HepG2 (cell line): ENCODE results near the gene RORC. TPM values are rescaled to one million over a fixed set of nuclear protein-coding genes. Genes with fewer than 3 reads are reported as not detected.

Experiments
- GLI4 ChIP-seq: sonication (generic); formaldehyde crosslinking; IDR thresholded peaks from 2 replicates; pipeline ENCODE4 v1.5.1; 2020; ENCODE audit warnings: missing genetic modification reagents, mild to moderate bottlenecking, moderate library complexity, borderline replicate concordance
- HMG20A ChIP-seq: IDR thresholded peaks from 2 replicates; pipeline ENCODE4 v1.6.1; 2016; ENCODE audit warnings: borderline replicate concordance
- HNF4A ChIP-seq: sonication (generic); formaldehyde crosslinking; IDR thresholded peaks from 2 replicates; pipeline ENCODE4 v1.4.0; 2020; ENCODE audit warnings: missing genetic modification reagents
- HNF4G ChIP-seq, 2 experiments: sonication (generic) in 1 of 2; formaldehyde crosslinking in 1 of 2; IDR thresholded peaks; 2 replicates each; pipeline versions ENCODE4 v1.4.0 to v1.6.1; 2011 to 2020; ENCODE audit warnings: borderline replicate concordance in 2 of 2, low read depth in 2 of 2, mild to moderate bottlenecking in 2 of 2, low read length in 1 of 2, missing genetic modification reagents in 1 of 2, moderate library complexity in 1 of 2
- LCORL ChIP-seq, 2 experiments: fragments of 450-650 bp in 1 of 2; sonication (generic) in 1 of 2; formaldehyde crosslinking in 1 of 2; IDR thresholded peaks; 2 replicates each; pipeline versions ENCODE4 v1.5.0 to v1.6.1; 2017 to 2020; ENCODE audit warnings: antibody characterized with exemption in 1 of 2, missing genetic modification reagents in 1 of 2
- MATR3 ChIP-seq: sonication (generic); formaldehyde crosslinking; IDR thresholded peaks from 2 replicates; pipeline ENCODE4 v1.4.0; 2020; ENCODE audit warnings: missing genetic modification reagents
- NAIF1 ChIP-seq: sonication (generic); formaldehyde crosslinking; IDR thresholded peaks from 2 replicates; pipeline ENCODE4 v1.5.0; 2020; ENCODE audit warnings: mild to moderate bottlenecking, missing genetic modification reagents, borderline replicate concordance
- RXRB ChIP-seq: IDR thresholded peaks from 2 replicates; pipeline ENCODE4 v1.6.1; 2016; ENCODE audit warnings: borderline replicate concordance, missing genetic modification reagents, missing compliant biosample characterization
- TRIM22 ChIP-seq: fragments of 450-650 bp; IDR thresholded peaks from 2 replicates; pipeline ENCODE4 v1.6.1; 2017
- ZBTB20 ChIP-seq: sonication (generic); formaldehyde crosslinking; IDR thresholded peaks from 2 replicates; pipeline ENCODE4 v1.8.1; 2023; ENCODE audit warnings: missing genetic modification reagents, low read depth, mild to moderate bottlenecking, borderline replicate concordance
- ZNF124 ChIP-seq: sonication (generic); formaldehyde crosslinking; IDR thresholded peaks from 2 replicates; pipeline ENCODE4 v1.4.0; 2020; ENCODE audit warnings: missing genetic modification reagents
- ZNF816 ChIP-seq: sonication (generic); formaldehyde crosslinking; IDR thresholded peaks from 2 replicates; pipeline ENCODE4 v1.8.0; 2022; ENCODE audit warnings: missing genetic modification reagents, mild to moderate bottlenecking, borderline replicate concordance
- polyA plus RNA-seq, 8 experiments: library from polyadenylated mRNA; depleted of rRNA in 3 of 8; stranded (reverse) in 7 of 8; unstranded in 1 of 8; fragments of >200 nt; fragmentation: Illumina TruSeq in 4 of 8; extraction: Trizol in 4 of 8; gene quantifications; 2 replicates each; pipeline versions ENCODE4 v1.2.1 to v1.2.3, GENCODE V29; 2011 to 2016; ENCODE audit warnings: low read depth in 4 of 8, missing spikeins in 1 of 8, mixed read lengths in 1 of 8; ENCODE audit not compliant: insufficient read depth in 1 of 8
- total RNA-seq, 5 experiments: library from RNA; depleted of rRNA; stranded (reverse); fragments of >200 nt; fragmentation: Illumina TruSeq; extraction: Trizol; gene quantifications; 2 replicates each; pipeline ENCODE4 v1.2.3, GENCODE V29; 2016; ENCODE audit warnings: low read depth in 1 of 5
- TF ChIP-seq, protein P1 (sequence below), 2 experiments: sonication (generic) in 1 of 2; formaldehyde crosslinking in 1 of 2; IDR thresholded peaks; 2 replicates each; pipeline versions ENCODE4 v1.4.0 to v1.6.1; 2018 to 2020; ENCODE audit warnings: missing genetic modification reagents in 2 of 2, borderline replicate concordance in 1 of 2, low read depth in 1 of 2, mild to moderate bottlenecking in 1 of 2, missing biosample characterization in 1 of 2
- TF ChIP-seq, protein P2 (sequence below): sonication (generic); formaldehyde crosslinking; IDR thresholded peaks from 2 replicates; pipeline ENCODE4 v1.4.0; 2020; ENCODE audit warnings: missing genetic modification reagents
- TF ChIP-seq, protein P3 (sequence below): sonication (generic); formaldehyde crosslinking; conservative IDR thresholded peaks from 2 replicates; pipeline ENCODE4 v1.8.1; 2023; ENCODE audit warnings: missing genetic modification reagents
- TF ChIP-seq, protein P4 (sequence below): IDR thresholded peaks from 2 replicates; pipeline ENCODE4 v1.6.1; 2016; ENCODE audit warnings: missing biosample characterization, missing genetic modification reagents, low read depth

Gene RORC
- total and polyA plus RNA-seq, 2 of the 13 experiments (the other 11 are each of a cell fraction or from before 2014, with no cell fraction given): 2.5 to 6.5 TPM

- TF ChIP-seq HNF4A: peak; percentile 35; the same call in 1 of the 2 replicates
- TF ChIP-seq MATR3 (CRISPR knock-in tag): no peak
- TF ChIP-seq RXRB (CRISPR knock-in tag): peak; percentile 40; the same call in 1 of the 2 replicates
- TF ChIP-seq NAIF1 (CRISPR knock-in tag): no peak
- no peak for TF ChIP-seq ZNF816 (CRISPR knock-in tag)
- TF ChIP-seq, protein P1, sequence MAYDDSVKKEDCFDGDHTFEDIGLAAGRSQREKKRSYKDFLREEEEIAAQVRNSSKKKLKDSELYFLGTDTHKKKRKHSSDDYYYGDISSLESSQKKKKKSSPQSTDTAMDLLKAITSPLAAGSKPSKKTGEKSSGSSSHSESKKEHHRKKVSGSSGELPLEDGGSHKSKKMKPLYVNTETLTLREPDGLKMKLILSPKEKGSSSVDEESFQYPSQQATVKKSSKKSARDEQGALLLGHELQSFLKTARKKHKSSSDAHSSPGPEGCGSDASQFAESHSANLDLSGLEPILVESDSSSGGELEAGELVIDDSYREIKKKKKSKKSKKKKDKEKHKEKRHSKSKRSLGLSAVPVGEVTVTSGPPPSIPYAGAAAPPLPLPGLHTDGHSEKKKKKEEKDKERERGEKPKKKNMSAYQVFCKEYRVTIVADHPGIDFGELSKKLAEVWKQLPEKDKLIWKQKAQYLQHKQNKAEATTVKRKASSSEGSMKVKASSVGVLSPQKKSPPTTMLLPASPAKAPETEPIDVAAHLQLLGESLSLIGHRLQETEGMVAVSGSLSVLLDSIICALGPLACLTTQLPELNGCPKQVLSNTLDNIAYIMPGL (CRISPR knock-in tag; IDR thresholded peaks at IDR 0.05; ENCODE audit: borderline replicate concordance in 1 of 2, low read depth in 1 of 2): peak in 1 of 2 experiments; percentile 81; a peak in 3 of 4 replicates
- TF ChIP-seq HNF4G (IDR thresholded peaks at IDR 0.05; ENCODE audit: borderline replicate concordance, low read depth, low read length): no peak; the same call in 1 of the 2 replicates
- no peak for TF ChIP-seq HNF4G (CRISPR knock-in tag; IDR thresholded peaks at IDR 0.05; ENCODE audit: borderline replicate concordance, low read depth)
- no peak for TF ChIP-seq ZNF124 (CRISPR knock-in tag)
- TF ChIP-seq LCORL (IDR thresholded peaks at IDR 0.05): no peak
- TF ChIP-seq LCORL (CRISPR knock-in tag; IDR thresholded peaks at IDR 0.05): peak; percentile 44; the same call in 1 of the 2 replicates
- TF ChIP-seq, protein P2, sequence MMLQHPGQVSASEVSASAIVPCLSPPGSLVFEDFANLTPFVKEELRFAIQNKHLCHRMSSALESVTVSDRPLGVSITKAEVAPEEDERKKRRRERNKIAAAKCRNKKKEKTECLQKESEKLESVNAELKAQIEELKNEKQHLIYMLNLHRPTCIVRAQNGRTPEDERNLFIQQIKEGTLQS (CRISPR knock-in tag): 0 out of 2 replicates have a peak, but pooled peaks have one; percentile 15
- 0 out of 2 replicates have a peak, but pooled peaks have one; percentile 72 for TF ChIP-seq ZBTB20 (CRISPR knock-in tag)
- TF ChIP-seq HMG20A (CRISPR knock-in tag): no peak
- TF ChIP-seq GLI4 (CRISPR knock-in tag): peak; percentile 70; the same call in 1 of the 2 replicates
- TF ChIP-seq, protein P3, sequence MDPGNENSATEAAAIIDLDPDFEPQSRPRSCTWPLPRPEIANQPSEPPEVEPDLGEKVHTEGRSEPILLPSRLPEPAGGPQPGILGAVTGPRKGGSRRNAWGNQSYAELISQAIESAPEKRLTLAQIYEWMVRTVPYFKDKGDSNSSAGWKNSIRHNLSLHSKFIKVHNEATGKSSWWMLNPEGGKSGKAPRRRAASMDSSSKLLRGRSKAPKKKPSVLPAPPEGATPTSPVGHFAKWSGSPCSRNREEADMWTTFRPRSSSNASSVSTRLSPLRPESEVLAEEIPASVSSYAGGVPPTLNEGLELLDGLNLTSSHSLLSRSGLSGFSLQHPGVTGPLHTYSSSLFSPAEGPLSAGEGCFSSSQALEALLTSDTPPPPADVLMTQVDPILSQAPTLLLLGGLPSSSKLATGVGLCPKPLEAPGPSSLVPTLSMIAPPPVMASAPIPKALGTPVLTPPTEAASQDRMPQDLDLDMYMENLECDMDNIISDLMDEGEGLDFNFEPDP: 0 out of 2 replicates have a peak, but pooled peaks have one; percentile 24
- TF ChIP-seq, protein P4, sequence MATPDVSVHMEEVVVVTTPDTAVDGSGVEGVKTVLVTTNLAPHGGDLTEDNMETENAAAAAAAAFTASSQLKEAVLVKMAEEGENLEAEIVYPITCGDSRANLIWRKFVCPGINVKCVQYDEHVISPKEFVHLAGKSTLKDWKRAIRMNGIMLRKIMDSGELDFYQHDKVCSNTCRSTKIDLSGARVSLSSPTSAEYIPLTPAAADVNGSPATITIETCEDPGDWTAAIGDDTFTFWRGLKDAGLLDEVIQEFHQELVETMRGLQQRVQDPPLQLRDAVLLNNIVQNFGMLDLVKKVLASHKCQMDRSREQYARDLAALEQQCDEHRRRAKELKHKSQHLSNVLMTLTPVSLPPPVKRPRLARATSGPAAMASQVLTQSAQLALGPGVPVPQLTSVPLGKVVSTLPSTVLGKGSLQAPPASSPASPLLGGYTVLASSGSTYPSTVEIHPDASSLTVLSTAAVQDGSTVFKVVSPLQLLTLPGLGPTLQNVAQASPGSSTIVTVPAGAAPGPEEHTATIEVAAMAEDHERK (CRISPR knock-in tag): no peak
- TF ChIP-seq TRIM22: no peak
These were observed 68.4 kb downstream of the RORC start, which contains the start of gene MRPL9 (continued) for GRCh38 chr1:151762941-151763921.
